NCI-H1930 (cell line): ENCODE data around the gene CDHR3.

ENCODE experiments used
- DNase-seq, 2 experiments: peaks; one replicate each; lab custom pipeline; 2025; lab: John Stamatoyannopoulos, UW

Gene CDHR3

GRCh38 chr7:106049139-106049752, 86.2 kb downstream of the CDHR3 start:
- DNase-seq = no peak

- DNase-seq = no peak
Measured at GRCh38 chr7:106050002-106050745, 87.1 kb downstream of the CDHR3 start.

GRCh38 chr7:106050746-106051117, 87.7 kb downstream of the CDHR3 start:
- no peak for DNase-seq

- DNase-seq = no peak
Measured at GRCh38 chr7:106052681-106053080, 89.6 kb downstream of the CDHR3 start.

- DNase-seq = no peak
Measured at GRCh38 chr7:106053109-106053508, 90.0 kb downstream of the CDHR3 start.

- DNase-seq = no peak
Measured at GRCh38 chr7:106054156-106054910, 91.3 kb downstream of the CDHR3 start.

GRCh38 chr7:106054971-106055532, 92.0 kb downstream of the CDHR3 start:
- DNase-seq = no peak

- peak; percentile 60 to 66 for DNase-seq
Measured at GRCh38 chr7:106056513-106057203, 93.6 kb downstream of the CDHR3 start.

GRCh38 chr7:106057204-106057961, 94.3 kb downstream of the CDHR3 start:
- no peak for DNase-seq

- DNase-seq = no peak
Measured at GRCh38 chr7:106057962-106058927, 95.2 kb downstream of the CDHR3 start.

GRCh38 chr7:106058928-106059324, 95.9 kb downstream of the CDHR3 start:
- no peak for DNase-seq

GRCh38 chr7:106059556-106059955, 96.5 kb downstream of the CDHR3 start:
- no peak for DNase-seq

GRCh38 chr7:106060394-106060920, 97.4 kb downstream of the CDHR3 start:
- DNase-seq = no peak

- no peak for DNase-seq
Measured at GRCh38 chr7:106061301-106061979, 98.4 kb downstream of the CDHR3 start.

GRCh38 chr7:106062006-106062405, 98.9 kb downstream of the CDHR3 start:
- DNase-seq = no peak

GRCh38 chr7:106062521-106062931, 99.5 kb downstream of the CDHR3 start:
- no peak for DNase-seq

- DNase-seq = no peak
Measured at GRCh38 chr7:106063024-106063423, 100.0 kb downstream of the CDHR3 start.

GRCh38 chr7:106063692-106064091, 100.6 kb downstream of the CDHR3 start:
- DNase-seq = no peak

GRCh38 chr7:106064316-106064715, 101.3 kb downstream of the CDHR3 start:
- DNase-seq = no peak
